Measurements from ENCODE around the gene HAAO.

Gene HAAO

GRCh38 chr2:42757981-42758740, 34.2 kb downstream of the HAAO start:
- intact Hi-C loops (cut with DNase I): no loop called here
- DNase-seq: no peak

GRCh38 chr2:42756966-42757513, 35.3 kb downstream of the HAAO start:
- no peak for DNase-seq
- intact Hi-C loops (cut with DNase I): no loop called here

GRCh38 chr2:42756150-42756775, 36.1 kb downstream of the HAAO start:
- intact Hi-C loops (cut with DNase I): no loop called here
- DNase-seq: no peak

- intact Hi-C loops (cut with DNase I): no loop called here
- DNase-seq: peak in 3 of 42 donors; percentile 18 to 52 (median 46)
Observed at GRCh38 chr2:42755191-42755880, 37.0 kb downstream of the HAAO start.

GRCh38 chr2:42754776-42755140, 37.6 kb downstream of the HAAO start:
- peak in 11 of 42 donors; percentile 14 to 70 (median 40) for DNase-seq
- intact Hi-C loops (cut with DNase I): no loop called here

GRCh38 chr2:42754021-42754775, 38.2 kb downstream of the HAAO start:
- intact Hi-C loops (cut with DNase I): no loop called here
- peak in 29 of 42 donors; percentile 15 to 73 (median 45) for DNase-seq

GRCh38 chr2:42752816-42753813, 39.3 kb downstream of the HAAO start:
- intact Hi-C loops (cut with DNase I): no loop called here
- peak in 35 of 42 donors; percentile 28 to 79 (median 51) for DNase-seq

GRCh38 chr2:42752314-42752713, 40.1 kb downstream of the HAAO start:
- peak in 3 of 42 donors; percentile 22 to 30 (median 24) for DNase-seq
- intact Hi-C loops (cut with DNase I): no loop called here

GRCh38 chr2:42748840-42749239, 43.5 kb downstream of the HAAO start:
- DNase-seq: no peak
- intact Hi-C loops (cut with DNase I): no loop called here

GRCh38 chr2:42747422-42747821, 45.0 kb downstream of the HAAO start:
- DNase-seq: no peak

GRCh38 chr2:42744545-42745082, 47.8 kb downstream of the HAAO start:
- no peak for DNase-seq
- intact Hi-C loops (cut with DNase I): no loop called here

More at GRCh38 chr2:42747422-42747821, 45.0 kb downstream of the HAAO start:
- intact Hi-C loops (cut with DNase I): no loop called here

- DNase-seq: no peak
- intact Hi-C loops (cut with DNase I): no loop called here
Observed at GRCh38 chr2:42743659-42743990, 48.8 kb downstream of the HAAO start.

GRCh38 chr2:42742740-42743658, 49.4 kb downstream of the HAAO start:
- intact Hi-C loops (cut with DNase I): no loop called here

GRCh38 chr2:42741140-42741539, 51.2 kb downstream of the HAAO start:
- intact Hi-C loops (cut with DNase I): no loop called here

More at GRCh38 chr2:42742740-42743658, 49.4 kb downstream of the HAAO start:
- no peak for DNase-seq

GRCh38 chr2:42736598-42737322, 55.6 kb downstream of the HAAO start:
- intact Hi-C loops (cut with DNase I): no loop called here
- DNase-seq: no peak

More at GRCh38 chr2:42741140-42741539, 51.2 kb downstream of the HAAO start:
- no peak for DNase-seq

- intact Hi-C loops (cut with DNase I): no loop called here
- no peak for DNase-seq
Observed at GRCh38 chr2:42733852-42734251, 58.5 kb downstream of the HAAO start.

Measured in head of caudate nucleus (tissue), 42 donors.